GM23248 (cell line): ENCODE measurements around the gene LCN15. TPM values are rescaled to one million over a fixed set of nuclear protein-coding genes. Genes with fewer than 3 reads are reported as not detected.
"Not testable (repeated sequence)": the region's sequence is repeated elsewhere in the genome, so short reads cannot be mapped to it uniquely, and the experiment has no call there.

Experiments
- DNase-seq: peaks from one replicate; pipeline ENCODE4 v3.0.0-alpha.2; 2015
- H2AFZ ChIP-seq: fragments of 200-600 bp; sonication (generic); 2 replicates; pipeline ENCODE4 v1.6.1; 2016; ENCODE audit warnings: antibody characterized with exemption
- H3F3A ChIP-seq: fragments of 200-600 bp; sonication (generic); 2 replicates; pipeline ENCODE4 v1.6.1; 2016; ENCODE audit warnings: mild to moderate bottlenecking, antibody characterized with exemption, mixed run types; ENCODE audit not compliant: insufficient read depth
- H3K27ac ChIP-seq: fragments of 200-600 bp; sonication (generic); 2 replicates; pipeline ENCODE4 v1.5.1; 2016; ENCODE audit warnings: mild to moderate bottlenecking
- H3K27me3 ChIP-seq: fragments of 200-600 bp; sonication (generic); replicated peaks from 2 replicates; pipeline ENCODE4 v1.6.1; 2016; ENCODE audit warnings: mild to moderate bottlenecking; ENCODE audit not compliant: insufficient read depth
- H3K36me3 ChIP-seq: fragments of 200-600 bp; sonication (generic); 2 replicates; pipeline ENCODE4 v1.6.1; 2016; ENCODE audit warnings: low read depth, mild to moderate bottlenecking
- H3K4me1 ChIP-seq: fragments of 200-600 bp; sonication (generic); 2 replicates; pipeline ENCODE4 v1.6.1; 2016; ENCODE audit warnings: mild to moderate bottlenecking; ENCODE audit not compliant: insufficient read depth
- H3K4me2 ChIP-seq: fragments of 200-600 bp; sonication (generic); one replicate; pipeline ENCODE4 v1.6.1; 2016; ENCODE audit warnings: mild to moderate bottlenecking; ENCODE audit not compliant: unreplicated experiment
- H3K4me3 ChIP-seq: fragments of 200-600 bp; sonication (generic); 2 replicates; pipeline ENCODE4 v1.5.1; 2016; ENCODE audit warnings: mild to moderate bottlenecking
- H3K79me2 ChIP-seq: fragments of 200-600 bp; sonication (generic); 2 replicates; pipeline ENCODE4 v1.6.1; 2016; ENCODE audit warnings: mild to moderate bottlenecking; ENCODE audit not compliant: insufficient read depth
- H3K9ac ChIP-seq: fragments of 200-600 bp; sonication (generic); 2 replicates; pipeline ENCODE4 v1.6.1; 2016; ENCODE audit warnings: mild to moderate bottlenecking
- H3K9me2 ChIP-seq: fragments of 200-600 bp; sonication (generic); 2 replicates; pipeline ENCODE4 v1.6.1; 2016; ENCODE audit warnings: mixed run types, mild to moderate bottlenecking, moderate library complexity; ENCODE audit not compliant: insufficient read depth
- H3K9me3 ChIP-seq: fragments of 200-600 bp; sonication (generic); one replicate; pipeline ENCODE4 v1.6.1; 2017; ENCODE audit warnings: low read depth
- H4K20me1 ChIP-seq: fragments of 200-600 bp; sonication (generic); 2 replicates; pipeline ENCODE4 v1.6.0; 2016; ENCODE audit not compliant: insufficient read depth
- EZH2 ChIP-seq: fragments of 200-600 bp; sonication (generic); IDR thresholded peaks from 2 replicates; pipeline ENCODE4 v1.6.1; 2018; ENCODE audit warnings: antibody characterized with exemption, mild to moderate bottlenecking; ENCODE audit not compliant: insufficient read depth, poor library complexity, severe bottlenecking
- EZH2phosphoT487 ChIP-seq: fragments of 200-600 bp; sonication (generic); IDR thresholded peaks from 2 replicates; pipeline ENCODE4 v1.6.1; 2018; ENCODE audit warnings: antibody characterized with exemption, moderate library complexity, mild to moderate bottlenecking, low read depth; ENCODE audit not compliant: insufficient read depth
- WGBS, 2 experiments: methylation state at CpG; one replicate each; pipeline ENCODE4 v1.1.6; 2015 to 2017; ENCODE audit warnings: low lambda C conversion rate in 2 of 2, low coverage in 1 of 2; ENCODE audit errors: missing lambda C conversion rate in 2 of 2; 5-methylcytosine and 5-hydroxymethylcytosine counted together
- in situ Hi-C: fragments of 300-500 bp; cut with MboI; formaldehyde crosslinking; loops from 2 replicates; pipeline ENCODE4 v1.15.0; 2020
- polyA plus RNA-seq: library from polyadenylated mRNA; unstranded; fragments of >200 nt; fragmentation: Nextera tagmentation; extraction: Ambion mirVana; gene quantifications from 2 replicates; pipeline ENCODE4 v1.2.1, GENCODE V29; 2016
- total RNA-seq: library from RNA; depleted of rRNA; stranded (reverse); fragments of >200 nt; shearing (Covaris generic); gene quantifications from 2 replicates; pipeline ENCODE4 v1.2.3, GENCODE V29; 2014

Gene LCN15
- total and polyA plus RNA-seq, 2 experiments from 2014 or later: not detected

GRCh38 chr9:136804509-136805206 lies 40.3 kb upstream of the LCN15 start:
- DNase-seq: no peak
- no peak overlapping the region for H3K9ac ChIP-seq
- TF ChIP-seq EZH2 (no peak), EZH2phosphoT487 (no peak)
- no peaks in the 10 kb centered on the region for H3K9me2 ChIP-seq
- H3K79me2 ChIP-seq: peaks cover 17% of the 10 kb centered on the region
- no peaks in the 10 kb centered on the region for H4K20me1 ChIP-seq
- peaks cover 10% of the 10 kb centered on the region; the same call in 1 of the 2 replicates for H3K4me1 ChIP-seq
- H3K4me3 ChIP-seq: no peak overlapping the region
- no peaks in the 10 kb centered on the region for H3K36me3 ChIP-seq
- no peak overlapping the region for H3K4me2 ChIP-seq
- H3K27ac ChIP-seq: no peak overlapping the region
- H3F3A ChIP-seq: peaks cover 8% of the 10 kb centered on the region; the same call in 1 of the 2 replicates
- H3K27me3 ChIP-seq: peaks cover 24% of the 10 kb centered on the region
- in situ Hi-C loops: no loop called here
- H2AFZ ChIP-seq: no peak overlapping the region
- H3K9me3 ChIP-seq: no peaks in the 10 kb centered on the region
- 92% methylated on average over 18 to 20 of the region's 20 CpGs for WGBS, 2 experiments

- in situ Hi-C loops: no loop called here
- H3K4me2 ChIP-seq: no peak overlapping the region
- 89 to 93% methylated on average over 22 of the region's 22 CpGs for WGBS, 2 experiments
Observed at GRCh38 chr9:136803551-136804508, 39.5 kb upstream of the LCN15 start.

GRCh38 chr9:136803009-136803550 lies 38.8 kb upstream of the LCN15 start:
- H3K36me3 ChIP-seq, H2AFZ ChIP-seq, H3K27ac ChIP-seq, H3K79me2 ChIP-seq, in situ Hi-C loops, H3K9me3 ChIP-seq, H3K9me2 ChIP-seq, H3K4me2 ChIP-seq, DNase-seq, H4K20me1 ChIP-seq, H3K4me1 ChIP-seq, H3F3A ChIP-seq, H3K9ac ChIP-seq, H3K4me3 ChIP-seq: not testable (repeated sequence)
- WGBS, 2 experiments: 70 to 81% methylated on average over 3 to 5 of the region's 9 CpGs
- peaks cover 38% of the 10 kb centered on the region for H3K27me3 ChIP-seq

More at GRCh38 chr9:136803551-136804508, 39.5 kb upstream of the LCN15 start:
- Histone ChIP-seq H3K27ac (no peak overlapping the region), H3K4me3 (no peak overlapping the region), H3K79me2 (peaks cover 9% of the 10 kb centered on the region), H3K36me3 (no peaks in the 10 kb centered on the region), H3K9me2 (no peaks in the 10 kb centered on the region), H3K9me3 (no peaks in the 10 kb centered on the region), H3F3A (0 out of 2 replicates have a peak, but pooled peaks cover 4% of the 10 kb centered on the region), H3K4me1 (0 out of 2 replicates have a peak, but pooled peaks cover 3% of the 10 kb centered on the region), H3K27me3 (peaks cover 32% of the 10 kb centered on the region), H4K20me1 (no peaks in the 10 kb centered on the region), H2AFZ (no peak overlapping the region), H3K9ac (no peak overlapping the region)
- no peak for DNase-seq
- TF ChIP-seq EZH2phosphoT487: no peak
- no peak for TF ChIP-seq EZH2

GRCh38 chr9:136802321-136802720 lies 38.0 kb upstream of the LCN15 start:
- DNase-seq: no peak
- H3K9me3 ChIP-seq: no peaks in the 10 kb centered on the region
- H3K27me3 ChIP-seq: peaks cover 42% of the 10 kb centered on the region
- in situ Hi-C loops: no loop called here
- 68 to 76% methylated on average over 6 of the region's 6 CpGs for WGBS, 2 experiments
- no peak overlapping the region for H3K9ac ChIP-seq
- H3K27ac ChIP-seq: no peak overlapping the region
- no peak overlapping the region for H3K4me3 ChIP-seq
- H2AFZ ChIP-seq: no peak overlapping the region
- no peaks in the 10 kb centered on the region for H3K9me2 ChIP-seq
- 0 out of 2 replicates have a peak, but pooled peaks cover 4% of the 10 kb centered on the region for H3F3A ChIP-seq
- no peak for TF ChIP-seq EZH2
- TF ChIP-seq EZH2phosphoT487: no peak
- H3K4me1 ChIP-seq: 0 out of 2 replicates have a peak, but pooled peaks cover 3% of the 10 kb centered on the region
- H4K20me1 ChIP-seq: no peaks in the 10 kb centered on the region
- H3K4me2 ChIP-seq: no peak overlapping the region
- no peaks in the 10 kb centered on the region for H3K79me2 ChIP-seq
- no peaks in the 10 kb centered on the region for H3K36me3 ChIP-seq
